ENCODE data around the gene ADSL.

DNA sequence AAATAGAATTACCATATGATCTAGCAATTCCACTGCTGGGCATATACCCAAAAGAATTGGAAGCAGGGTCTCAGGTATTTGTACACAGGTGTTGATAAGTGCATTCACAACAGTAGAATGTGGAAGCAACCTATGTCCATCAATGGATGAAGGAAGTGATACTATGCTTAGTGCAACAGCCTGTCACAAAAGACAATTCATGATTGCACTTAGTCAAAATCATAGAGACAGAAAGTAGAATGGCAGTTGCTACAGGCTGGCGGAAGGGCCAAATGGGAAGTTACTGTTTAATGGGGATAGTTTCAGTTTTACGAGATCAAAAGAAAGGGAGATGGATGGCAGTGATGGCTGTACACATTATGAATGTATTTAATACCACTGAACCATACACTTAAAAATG lies 66.1 kb downstream of the ADSL start:
- no peak for TF ChIP-seq EP300 (IDR thresholded peaks at IDR 0.05)
- TF ChIP-seq, protein P1, sequence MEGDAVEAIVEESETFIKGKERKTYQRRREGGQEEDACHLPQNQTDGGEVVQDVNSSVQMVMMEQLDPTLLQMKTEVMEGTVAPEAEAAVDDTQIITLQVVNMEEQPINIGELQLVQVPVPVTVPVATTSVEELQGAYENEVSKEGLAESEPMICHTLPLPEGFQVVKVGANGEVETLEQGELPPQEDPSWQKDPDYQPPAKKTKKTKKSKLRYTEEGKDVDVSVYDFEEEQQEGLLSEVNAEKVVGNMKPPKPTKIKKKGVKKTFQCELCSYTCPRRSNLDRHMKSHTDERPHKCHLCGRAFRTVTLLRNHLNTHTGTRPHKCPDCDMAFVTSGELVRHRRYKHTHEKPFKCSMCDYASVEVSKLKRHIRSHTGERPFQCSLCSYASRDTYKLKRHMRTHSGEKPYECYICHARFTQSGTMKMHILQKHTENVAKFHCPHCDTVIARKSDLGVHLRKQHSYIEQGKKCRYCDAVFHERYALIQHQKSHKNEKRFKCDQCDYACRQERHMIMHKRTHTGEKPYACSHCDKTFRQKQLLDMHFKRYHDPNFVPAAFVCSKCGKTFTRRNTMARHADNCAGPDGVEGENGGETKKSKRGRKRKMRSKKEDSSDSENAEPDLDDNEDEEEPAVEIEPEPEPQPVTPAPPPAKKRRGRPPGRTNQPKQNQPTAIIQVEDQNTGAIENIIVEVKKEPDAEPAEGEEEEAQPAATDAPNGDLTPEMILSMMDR (IDR thresholded peaks at IDR 0.05): no peak

Data from stomach (tissue), 4 donors.